ENCODE data around the gene TMPRSS6. TPM values are rescaled to one million over a fixed set of nuclear protein-coding genes. Genes with fewer than 3 reads are reported as not detected.

TMPRSS6 gene
- total and polyA plus RNA-seq, 2 donors (not counting 1 experiment from before 2014, with no cell fraction given) = 0.03 TPM; not detected in 1

GRCh38 chr22:37105154-37105553 is 4.4 kb downstream of the TMPRSS6 start:
- H3K4me2 ChIP-seq (replicated peaks; ENCODE audit: low read depth, low read length, poor library complexity, severe bottlenecking) = no peak overlapping the region
- no peak overlapping the region for H3K27ac ChIP-seq (ENCODE audit: low read length in 2 of 2)
- TF ChIP-seq CTCF (IDR thresholded peaks at IDR 0.05) = no peak
- TF ChIP-seq EZH2 (IDR thresholded peaks at IDR 0.05; ENCODE audit: borderline replicate concordance, insufficient read depth, low read depth, low read length, poor library complexity, severe bottlenecking) = no peak
- intact Hi-C loops (cut with micrococcal nuclease) = no loop called here
- no peak overlapping the region for H2AFZ ChIP-seq (ENCODE audit: insufficient read depth, low read depth, low read length, poor library complexity, severe bottlenecking)
- no peaks in the 10 kb centered on the region for H3K27me3 ChIP-seq (replicated peaks in 1 of 4; ENCODE audit: control extremely low read depth in 1 of 4, control insufficient read depth in 3 of 4, insufficient read depth in 4 of 4, low read length in 3 of 4)
- Mint-ChIP-seq H3K27me3 (peaks cover 10% of the 10 kb centered on the region), H3K4me3 (no peak overlapping the region), H3K9me3 (ENCODE audit: insufficient read depth) (no peaks in the 10 kb centered on the region), H3K27ac (no peak overlapping the region), H3K4me1 (peaks cover 2% of the 10 kb centered on the region)
- ATAC-seq (ENCODE audit: low read depth) = no peak
- POLR2A ChIA-PET = no interaction called here
- no peaks in the 10 kb centered on the region for H3K79me2 ChIP-seq (ENCODE audit: control insufficient read depth, insufficient read depth, low read length)
- no peak overlapping the region for H3K4me3 ChIP-seq (ENCODE audit: control extremely low read depth in 1 of 5, extremely low read depth in 1 of 5, insufficient read depth in 1 of 5, low read depth in 2 of 5, low read length in 4 of 5)
- H3K9me3 ChIP-seq (ENCODE audit: control extremely low read depth in 1 of 3, control insufficient read depth in 2 of 3, insufficient read depth in 1 of 3, low read length in 2 of 3) = no peaks in the 10 kb centered on the region
- WGBS (ENCODE audit: insufficient coverage) = 32% methylated on average over 7 of the region's 7 CpGs
- no peak overlapping the region for H3K9ac ChIP-seq (ENCODE audit: low read length)
- no peaks in the 10 kb centered on the region for H3K36me3 ChIP-seq (replicated peaks in 1 of 2; ENCODE audit: control extremely low read depth in 1 of 2, control insufficient read depth in 1 of 2, extremely low read depth in 1 of 2, insufficient read depth in 2 of 2, low read length in 1 of 2)
- no peaks in the 10 kb centered on the region for H4K20me1 ChIP-seq (ENCODE audit: control insufficient read depth, insufficient read depth, low read length, poor library complexity, severe bottlenecking)
- H3K4me1 ChIP-seq (ENCODE audit: control insufficient read depth in 2 of 2, insufficient read depth in 2 of 2, low read length in 2 of 2) = no peaks in the 10 kb centered on the region
- DNase-seq = no peak
- CTCF ChIA-PET = no interaction called here

GRCh38 chr22:37103656-37104452 is 5.7 kb downstream of the TMPRSS6 start:
- intact Hi-C loops (cut with micrococcal nuclease) = no loop called here
- H4K20me1 ChIP-seq (ENCODE audit: control insufficient read depth, insufficient read depth, low read length, poor library complexity, severe bottlenecking) = no peaks in the 10 kb centered on the region
- no peak overlapping the region for H3K27ac ChIP-seq (ENCODE audit: low read length in 2 of 2)
- H3K4me3 Mint-ChIP-seq = no peak overlapping the region
- H3K9me3 ChIP-seq (ENCODE audit: control extremely low read depth in 1 of 3, control insufficient read depth in 2 of 3, insufficient read depth in 1 of 3, low read length in 2 of 3) = no peaks in the 10 kb centered on the region
- WGBS (ENCODE audit: insufficient coverage) = 72% methylated on average over 12 of the region's 14 CpGs
- H3K4me1 Mint-ChIP-seq = peaks cover 7% of the 10 kb centered on the region
- no peak overlapping the region for H3K4me3 ChIP-seq (ENCODE audit: control extremely low read depth in 1 of 5, extremely low read depth in 1 of 5, insufficient read depth in 1 of 5, low read depth in 2 of 5, low read length in 4 of 5)
- peaks cover 14% of the 10 kb centered on the region for H3K27me3 Mint-ChIP-seq
- CTCF ChIA-PET = no interaction called here
- H3K79me2 ChIP-seq (ENCODE audit: control insufficient read depth, insufficient read depth, low read length) = no peaks in the 10 kb centered on the region
- no peaks in the 10 kb centered on the region for H3K36me3 ChIP-seq (replicated peaks in 1 of 2; ENCODE audit: control extremely low read depth in 1 of 2, control insufficient read depth in 1 of 2, extremely low read depth in 1 of 2, insufficient read depth in 2 of 2, low read length in 1 of 2)
- no peak overlapping the region for H3K27ac Mint-ChIP-seq
- POLR2A ChIA-PET = interaction anchor here (0.6 kb wide), 1 partner anchor 15 kb away, joined by 3 read pairs; no protein-coding TSS in a partner anchor
- no peak overlapping the region for H3K4me2 ChIP-seq (replicated peaks; ENCODE audit: low read depth, low read length, poor library complexity, severe bottlenecking)
- H3K9ac ChIP-seq (ENCODE audit: low read length) = no peak overlapping the region
- no peaks in the 10 kb centered on the region for H3K4me1 ChIP-seq (ENCODE audit: control insufficient read depth in 2 of 2, insufficient read depth in 2 of 2, low read length in 2 of 2)
- TF ChIP-seq EZH2 (IDR thresholded peaks at IDR 0.05; ENCODE audit: borderline replicate concordance, insufficient read depth, low read depth, low read length, poor library complexity, severe bottlenecking) (no peak), CTCF (IDR thresholded peaks at IDR 0.05) (no peak)
- DNase-seq (no peak), ATAC-seq (ENCODE audit: low read depth) (no peak)
- H3K27me3 ChIP-seq (replicated peaks in 1 of 4; ENCODE audit: control extremely low read depth in 1 of 4, control insufficient read depth in 3 of 4, insufficient read depth in 4 of 4, low read length in 3 of 4) = no peaks in the 10 kb centered on the region
- H2AFZ ChIP-seq (ENCODE audit: insufficient read depth, low read depth, low read length, poor library complexity, severe bottlenecking) = no peak overlapping the region
- no peaks in the 10 kb centered on the region for H3K9me3 Mint-ChIP-seq (ENCODE audit: insufficient read depth)
